SK-N-SH treated with all-trans-retinoic acid at 6 μM for 48 hours (cell line): ENCODE measurements around the gene CT45A8.
"Not testable (repeated sequence)": the region's sequence is repeated elsewhere in the genome, so short reads cannot be mapped to it uniquely, and the experiment has no call there.

Experiments used
- ARNTL ChIP-seq: fragments of 450-650 bp; formaldehyde crosslinking; IDR thresholded peaks from 2 replicates; pipeline ENCODE4 v1.5.0; 2020; ENCODE audit warnings: low read depth, mild to moderate bottlenecking, moderate library complexity, borderline replicate concordance
- BACH2 ChIP-seq: fragments of 250-450 bp; sonication (Bioruptor Pico); IDR thresholded peaks from 2 replicates; pipeline ENCODE4 v1.9.0; 2021; ENCODE audit warnings: mild to moderate bottlenecking, borderline replicate concordance
- CSDC2 ChIP-seq: fragments of 250-450 bp; sonication (Bioruptor Pico); IDR thresholded peaks from 2 replicates; pipeline ENCODE4 v1.5.0; 2020; ENCODE audit warnings: mild to moderate bottlenecking, moderate library complexity
- ISL1 ChIP-seq: fragments of 250-450 bp; sonication (Bioruptor Pico); IDR thresholded peaks from 2 replicates; pipeline ENCODE4 v2.1.2; 2022; ENCODE audit warnings: mild to moderate bottlenecking, moderate library complexity
- RARB ChIP-seq: fragments of 250-450 bp; sonication (Bioruptor Pico); IDR thresholded peaks from 2 replicates; pipeline ENCODE4 v1.8.0; 2021; ENCODE audit warnings: mild to moderate bottlenecking, moderate library complexity
- TOX ChIP-seq: fragments of 250-450 bp; sonication (Bioruptor Pico); IDR thresholded peaks from 2 replicates; pipeline ENCODE4 v1.8.0; 2021; ENCODE audit warnings: mild to moderate bottlenecking, moderate library complexity, borderline replicate concordance
- ZC3H10 ChIP-seq: fragments of 250-450 bp; sonication (Bioruptor Pico); IDR thresholded peaks from 2 replicates; pipeline ENCODE4 v1.5.1; 2021; ENCODE audit warnings: mild to moderate bottlenecking, moderate library complexity
- ZFP3 ChIP-seq: fragments of 250-450 bp; sonication (Bioruptor Pico); IDR thresholded peaks from 2 replicates; pipeline ENCODE4 v1.5.0; 2020; ENCODE audit warnings: mild to moderate bottlenecking, moderate library complexity
- ZFP30 ChIP-seq: fragments of 450-650 bp; formaldehyde crosslinking; IDR thresholded peaks from 2 replicates; pipeline ENCODE4 v1.5.0; 2022; ENCODE audit warnings: mild to moderate bottlenecking, moderate library complexity
- ZNF565 ChIP-seq: fragments of 450-650 bp; formaldehyde crosslinking; conservative IDR thresholded peaks from 2 replicates; pipeline ENCODE4 v1.5.0; 2020; ENCODE audit warnings: low read depth, mild to moderate bottlenecking, moderate library complexity
- TF ChIP-seq, protein P1 (sequence below): fragments of 250-450 bp; sonication (Bioruptor Pico); IDR thresholded peaks from 2 replicates; pipeline ENCODE4 v1.8.0; 2020; ENCODE audit warnings: mild to moderate bottlenecking, moderate library complexity, borderline replicate concordance
- TF ChIP-seq, protein P2 (sequence below): fragments of 250-450 bp; sonication (Bioruptor Pico); IDR thresholded peaks from 2 replicates; pipeline ENCODE4 v1.5.1; 2021; ENCODE audit warnings: mild to moderate bottlenecking, moderate library complexity
- TF ChIP-seq, protein P3 (sequence below): fragments of 250-450 bp; sonication (Bioruptor Pico); IDR thresholded peaks from 2 replicates; pipeline ENCODE4 v1.5.1; 2020; ENCODE audit warnings: low read depth, mild to moderate bottlenecking, moderate library complexity

DNA sequence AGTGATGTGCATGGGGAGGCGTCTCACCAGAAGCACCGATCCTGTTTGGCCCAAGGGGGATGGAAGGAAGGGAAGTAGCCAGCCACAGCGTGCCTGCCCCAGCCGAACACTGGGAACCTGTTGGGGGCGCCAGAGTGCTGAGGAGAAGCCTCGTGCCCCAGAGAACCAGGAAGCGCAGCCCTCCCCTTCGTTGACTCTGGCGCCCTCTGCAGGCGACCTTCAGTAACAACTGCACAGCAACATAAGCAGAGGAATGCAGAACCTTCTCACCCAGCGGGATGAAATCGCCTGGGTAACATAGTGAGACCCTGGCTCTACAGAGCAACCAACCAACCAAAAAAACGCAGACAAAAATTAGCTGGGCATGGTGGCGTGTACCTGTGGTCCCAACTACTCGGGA, 34.6 kb upstream of the CT45A8 start:
- TF ChIP-seq ARNTL; RARB (CRISPR knock-in tag); ZFP30 (CRISPR knock-in tag); ZFP3 (CRISPR knock-in tag); ZNF565 (CRISPR knock-in tag); CSDC2 (CRISPR knock-in tag); ZC3H10 (CRISPR knock-in tag); TOX (CRISPR knock-in tag); ISL1; BACH2 (CRISPR knock-in tag): not testable (repeated sequence)
- TF ChIP-seq, protein P1, sequence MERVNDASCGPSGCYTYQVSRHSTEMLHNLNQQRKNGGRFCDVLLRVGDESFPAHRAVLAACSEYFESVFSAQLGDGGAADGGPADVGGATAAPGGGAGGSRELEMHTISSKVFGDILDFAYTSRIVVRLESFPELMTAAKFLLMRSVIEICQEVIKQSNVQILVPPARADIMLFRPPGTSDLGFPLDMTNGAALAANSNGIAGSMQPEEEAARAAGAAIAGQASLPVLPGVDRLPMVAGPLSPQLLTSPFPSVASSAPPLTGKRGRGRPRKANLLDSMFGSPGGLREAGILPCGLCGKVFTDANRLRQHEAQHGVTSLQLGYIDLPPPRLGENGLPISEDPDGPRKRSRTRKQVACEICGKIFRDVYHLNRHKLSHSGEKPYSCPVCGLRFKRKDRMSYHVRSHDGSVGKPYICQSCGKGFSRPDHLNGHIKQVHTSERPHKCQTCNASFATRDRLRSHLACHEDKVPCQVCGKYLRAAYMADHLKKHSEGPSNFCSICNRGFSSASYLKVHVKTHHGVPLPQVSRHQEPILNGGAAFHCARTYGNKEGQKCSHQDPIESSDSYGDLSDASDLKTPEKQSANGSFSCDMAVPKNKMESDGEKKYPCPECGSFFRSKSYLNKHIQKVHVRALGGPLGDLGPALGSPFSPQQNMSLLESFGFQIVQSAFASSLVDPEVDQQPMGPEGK (CRISPR knock-in tag), result not testable (repeated sequence)
- TF ChIP-seq, protein P2, sequence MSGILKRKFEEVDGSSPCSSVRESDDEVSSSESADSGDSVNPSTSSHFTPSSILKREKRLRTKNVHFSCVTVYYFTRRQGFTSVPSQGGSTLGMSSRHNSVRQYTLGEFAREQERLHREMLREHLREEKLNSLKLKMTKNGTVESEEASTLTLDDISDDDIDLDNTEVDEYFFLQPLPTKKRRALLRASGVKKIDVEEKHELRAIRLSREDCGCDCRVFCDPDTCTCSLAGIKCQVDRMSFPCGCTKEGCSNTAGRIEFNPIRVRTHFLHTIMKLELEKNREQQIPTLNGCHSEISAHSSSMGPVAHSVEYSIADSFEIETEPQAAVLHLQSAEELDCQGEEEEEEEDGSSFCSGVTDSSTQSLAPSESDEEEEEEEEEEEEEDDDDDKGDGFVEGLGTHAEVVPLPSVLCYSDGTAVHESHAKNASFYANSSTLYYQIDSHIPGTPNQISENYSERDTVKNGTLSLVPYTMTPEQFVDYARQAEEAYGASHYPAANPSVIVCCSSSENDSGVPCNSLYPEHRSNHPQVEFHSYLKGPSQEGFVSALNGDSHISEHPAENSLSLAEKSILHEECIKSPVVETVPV, result not testable (repeated sequence)
- TF ChIP-seq, protein P3, sequence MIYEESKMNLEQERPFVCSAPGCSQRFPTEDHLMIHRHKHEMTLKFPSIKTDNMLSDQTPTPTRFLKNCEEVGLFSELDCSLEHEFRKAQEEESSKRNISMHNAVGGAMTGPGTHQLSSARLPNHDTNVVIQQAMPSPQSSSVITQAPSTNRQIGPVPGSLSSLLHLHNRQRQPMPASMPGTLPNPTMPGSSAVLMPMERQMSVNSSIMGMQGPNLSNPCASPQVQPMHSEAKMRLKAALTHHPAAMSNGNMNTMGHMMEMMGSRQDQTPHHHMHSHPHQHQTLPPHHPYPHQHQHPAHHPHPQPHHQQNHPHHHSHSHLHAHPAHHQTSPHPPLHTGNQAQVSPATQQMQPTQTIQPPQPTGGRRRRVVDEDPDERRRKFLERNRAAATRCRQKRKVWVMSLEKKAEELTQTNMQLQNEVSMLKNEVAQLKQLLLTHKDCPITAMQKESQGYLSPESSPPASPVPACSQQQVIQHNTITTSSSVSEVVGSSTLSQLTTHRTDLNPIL (CRISPR knock-in tag), result not testable (repeated sequence)
